HG02981 (cell line): ENCODE measurements around the gene OR4L1.
"Not testable (repeated sequence)": the region's sequence is repeated elsewhere in the genome, so short reads cannot be mapped to it uniquely, and the experiment has no call there.

Experiments
- ATAC-seq: cut with Tn5 transposase; IDR thresholded peaks from one replicate; pipeline ENCODE4 v1.9.1; 2021; ENCODE audit warnings: mild to moderate bottlenecking, moderate library complexity; ENCODE audit not compliant: unreplicated experiment

OR4L1 gene

GRCh38 chr14:20059745-20060144 lies at the start of gene OR4L1:
Gene OR4L1, plus strand, starts transcription at chr14:20060045. Its CDS starts 0 bp downstream, at chr14:20060045.
- ATAC-seq, result no peak

GRCh38 chr14:20019257-20019865 lies 40.5 kb upstream of the OR4L1 start, which contains the start of gene OR4K14:
Gene OR4K14, minus strand, starts transcription at chr14:20019307. Its CDS starts 4,114 bp downstream, at chr14:20015193.
- no peak for ATAC-seq

GRCh38 chr14:20031058-20031457 lies 28.8 kb upstream of the OR4L1 start:
- no peak for ATAC-seq

- no peak for ATAC-seq
Observed at GRCh38 chr14:20035449-20035848, 24.4 kb upstream of the OR4L1 start.

GRCh38 chr14:20035938-20036337 lies 23.9 kb upstream of the OR4L1 start, which contains the start of gene OR4K13:
Gene OR4K13, minus strand, starts transcription at chr14:20036038. Its CDS starts 1,280 bp downstream, at chr14:20034758.
- ATAC-seq, result no peak

- no peak for ATAC-seq
Observed at GRCh38 chr14:20044243-20044642, 15.6 kb upstream of the OR4L1 start.

GRCh38 chr14:20048202-20048601 lies 11.6 kb upstream of the OR4L1 start:
- no peak for ATAC-seq

GRCh38 chr14:20092050-20092449 lies 32.2 kb downstream of the OR4L1 start:
- no peak for ATAC-seq

- no peak for ATAC-seq
Observed at GRCh38 chr14:20093442-20093841, 33.6 kb downstream of the OR4L1 start.

- ATAC-seq, result not testable (repeated sequence)
Observed at GRCh38 chr14:20098926-20099770, 39.3 kb downstream of the OR4L1 start.

GRCh38 chr14:20110438-20110837 lies 50.6 kb downstream of the OR4L1 start, which contains the start of gene OR4K17:
Gene OR4K17, plus strand, starts transcription at chr14:20110739. Its CDS starts 6,761 bp downstream, at chr14:20117500.
- ATAC-seq, result no peak
